ENCODE results near the gene MPL.
"Not testable (repeated sequence)": the region's sequence is repeated elsewhere in the genome, so short reads cannot be mapped to it uniquely, and the experiment has no call there.

MPL gene

DNA sequence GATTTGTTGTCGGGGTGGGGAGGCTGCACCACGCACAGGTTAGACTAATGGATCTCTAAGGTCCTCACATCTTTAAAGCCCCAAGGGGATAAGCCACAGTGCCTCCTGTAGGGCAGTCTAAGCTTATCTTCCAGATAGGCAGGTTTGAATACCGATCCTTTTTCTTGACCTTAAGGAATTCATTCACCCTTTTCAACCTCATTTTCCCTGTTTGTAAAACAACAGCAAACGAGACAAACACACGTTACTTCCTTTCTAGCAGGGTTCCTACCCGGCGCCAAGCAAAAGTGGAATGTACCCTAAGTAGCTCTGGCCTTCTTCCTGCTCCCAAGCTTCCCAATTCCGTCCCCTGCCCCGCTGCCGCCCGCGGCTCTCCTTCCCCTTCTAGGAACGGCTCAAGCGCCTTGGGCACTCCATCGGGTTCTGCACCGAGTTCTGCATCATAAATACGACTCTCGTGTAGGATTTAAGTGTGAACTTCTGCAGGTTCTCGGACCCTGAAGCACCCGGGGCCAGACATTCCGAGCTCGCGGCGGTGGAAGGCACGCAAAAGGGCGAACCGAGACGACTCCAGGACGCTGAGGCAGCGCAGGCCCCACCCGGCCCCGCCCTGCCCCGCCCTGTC lies 20.6 kb downstream of the MPL start:
- DNase-seq, result peak; percentile 64

DNA sequence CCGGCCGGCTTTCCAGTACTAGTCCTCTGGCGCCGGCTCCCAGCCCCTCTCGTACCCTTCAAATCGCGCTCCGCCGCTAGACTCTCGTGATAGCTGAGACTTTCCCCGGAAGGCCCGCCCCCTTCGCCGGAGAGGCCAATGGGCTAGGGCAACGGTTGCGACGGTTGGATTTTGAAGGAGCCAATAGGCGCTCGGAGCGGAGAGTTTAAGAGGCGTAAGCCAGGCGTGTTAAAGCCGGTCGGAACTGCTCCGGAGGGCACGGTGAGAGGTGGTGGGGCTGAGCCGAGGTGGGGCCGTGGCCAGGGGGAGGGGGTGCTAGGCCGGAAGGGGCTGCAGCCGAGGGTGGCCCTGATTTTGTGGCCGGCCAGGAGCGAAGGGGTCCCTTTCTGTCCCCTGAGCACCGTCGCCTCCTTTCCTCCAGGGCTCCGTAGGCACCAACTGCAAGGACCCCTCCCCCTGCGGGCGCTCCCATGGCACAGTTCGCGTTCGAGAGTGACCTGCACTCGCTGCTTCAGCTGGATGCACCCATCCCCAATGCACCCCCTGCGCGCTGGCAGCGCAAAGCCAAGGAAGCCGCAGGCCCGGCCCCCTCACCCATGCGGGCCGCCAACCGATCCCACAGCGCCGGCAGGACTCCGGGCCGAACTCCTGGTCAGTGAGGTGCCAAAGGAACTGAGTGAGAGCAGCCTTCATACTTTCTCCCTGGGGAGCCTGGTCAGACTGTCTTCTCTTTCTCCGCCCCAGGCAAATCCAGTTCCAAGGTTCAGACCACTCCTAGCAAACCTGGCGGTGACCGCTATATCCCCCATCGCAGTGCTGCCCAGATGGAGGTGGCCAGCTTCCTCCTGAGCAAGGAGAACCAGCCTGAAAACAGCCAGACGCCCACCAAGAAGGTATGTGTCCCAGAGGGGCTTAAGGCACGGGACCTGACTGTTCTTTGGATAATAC lies 21.4 kb downstream of the MPL start, which contains the start of gene CDC20:
CDC20 (plus strand) TSS at position 236 of the 948 bp plus-strand sequence; CDS start at position 471, 235 bp downstream.
- peak; percentile 93 for DNase-seq

DNA sequence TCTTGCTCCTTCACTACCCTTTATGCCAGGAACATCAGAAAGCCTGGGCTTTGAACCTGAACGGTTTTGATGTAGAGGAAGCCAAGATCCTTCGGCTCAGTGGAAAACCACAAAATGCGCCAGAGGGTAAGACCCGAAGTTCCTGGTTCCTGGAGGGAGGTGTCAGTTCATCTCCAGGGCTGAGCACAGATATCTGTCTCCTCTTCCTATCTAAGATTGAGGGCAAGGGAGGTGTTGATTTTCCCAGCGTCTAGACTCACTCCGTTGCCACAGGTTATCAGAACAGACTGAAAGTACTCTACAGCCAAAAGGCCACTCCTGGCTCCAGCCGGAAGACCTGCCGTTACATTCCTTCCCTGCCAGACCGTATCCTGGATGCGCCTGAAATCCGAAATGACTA lies 22.1 kb downstream of the MPL start:
- DNase-seq, result no peak

DNA sequence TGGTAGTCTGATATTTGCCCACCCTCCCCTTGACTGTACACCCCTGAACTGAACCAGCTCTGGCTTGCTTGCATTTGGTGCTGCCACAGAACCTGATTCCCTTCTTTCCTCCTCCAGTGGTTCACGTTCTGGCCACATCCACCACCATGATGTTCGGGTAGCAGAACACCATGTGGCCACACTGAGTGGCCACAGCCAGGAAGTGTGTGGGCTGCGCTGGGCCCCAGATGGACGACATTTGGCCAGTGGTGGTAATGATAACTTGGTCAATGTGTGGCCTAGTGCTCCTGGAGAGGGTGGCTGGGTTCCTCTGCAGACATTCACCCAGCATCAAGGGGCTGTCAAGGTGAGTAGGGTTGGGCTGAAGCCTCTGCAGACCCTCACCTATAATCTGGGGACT lies 23.0 kb downstream of the MPL start:
- DNase-seq, result no peak

DNA sequence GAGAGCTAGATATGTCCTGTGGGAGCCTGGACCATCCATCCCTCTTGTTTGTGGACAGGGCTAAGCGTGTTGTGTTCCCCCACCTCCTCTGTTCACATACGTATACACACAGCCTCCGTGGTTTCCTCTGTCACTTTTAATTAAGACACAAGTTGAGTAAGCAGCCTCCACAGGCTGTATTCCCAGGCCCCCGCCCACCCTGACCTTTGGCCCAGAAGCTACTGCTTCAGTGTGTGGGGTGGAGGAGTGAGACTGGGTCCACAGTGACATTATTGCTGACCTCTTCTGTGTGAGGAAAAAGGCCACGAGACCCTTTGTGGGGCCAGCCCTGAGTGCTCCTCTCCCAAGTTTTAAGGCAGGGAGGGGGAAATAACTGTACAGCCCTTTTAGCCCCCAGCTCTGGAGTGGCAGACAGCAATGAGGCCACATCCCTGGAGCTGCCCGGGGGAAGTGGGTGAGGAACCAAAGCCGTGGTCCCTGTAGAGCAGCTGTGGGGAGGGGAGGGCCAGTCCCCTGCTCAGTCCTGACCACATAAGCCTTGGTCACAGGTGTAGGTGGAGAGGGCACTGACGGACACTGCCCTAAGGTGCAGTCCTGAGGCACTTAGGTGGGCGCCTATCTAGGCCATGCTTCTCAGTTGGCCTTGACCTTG lies 25.8 kb downstream of the MPL start:
- DNase-seq, result no peak

DNA sequence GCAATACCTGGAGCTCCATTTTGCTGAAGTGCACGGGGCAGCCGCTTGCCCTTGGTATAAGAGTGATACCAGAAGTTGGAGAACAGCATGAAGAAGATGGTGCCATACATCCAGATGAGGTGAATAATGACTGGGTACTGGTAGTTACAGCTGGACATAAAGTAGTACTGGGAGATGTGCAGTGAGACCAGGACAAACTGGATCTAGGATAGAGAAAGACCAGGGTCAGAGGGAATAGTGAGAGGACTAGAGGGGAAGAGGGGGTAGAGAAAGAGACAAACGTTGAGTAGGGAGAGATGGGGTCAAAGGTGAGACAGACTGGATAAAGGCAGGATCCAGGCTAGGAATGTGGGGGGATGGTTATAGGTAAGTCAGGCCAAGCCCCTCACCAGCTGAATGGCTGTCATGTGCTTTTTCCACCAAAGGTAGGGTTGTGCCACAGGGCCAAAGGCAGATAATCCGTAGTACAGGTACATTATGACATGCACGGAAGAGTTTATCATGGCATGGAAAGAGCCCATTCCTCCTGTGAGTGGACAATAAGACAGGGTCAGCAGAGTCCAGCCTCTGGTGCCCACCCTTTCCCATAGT lies 26.4 kb downstream of the MPL start:
- no peak for DNase-seq

DNA sequence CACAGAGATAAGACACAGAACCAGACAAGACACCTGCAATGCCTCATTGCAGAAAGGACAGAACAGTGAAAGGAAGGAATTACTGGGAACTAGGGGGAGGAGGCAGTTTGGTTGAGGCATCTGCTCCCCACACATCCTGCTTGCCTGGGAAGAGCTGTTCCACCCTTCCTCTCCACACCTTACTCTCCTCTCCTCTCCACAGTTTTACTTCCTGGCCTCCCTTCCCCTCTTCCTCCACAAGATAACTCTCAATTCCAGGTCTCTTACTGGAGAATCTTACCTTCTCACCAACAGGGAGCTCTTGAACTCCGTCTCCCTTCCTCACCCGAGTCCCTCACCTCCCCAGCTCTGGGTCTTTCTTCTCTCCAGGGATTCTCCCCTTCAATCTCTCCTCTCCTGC lies 28.1 kb downstream of the MPL start:
- no peak for DNase-seq

DNA sequence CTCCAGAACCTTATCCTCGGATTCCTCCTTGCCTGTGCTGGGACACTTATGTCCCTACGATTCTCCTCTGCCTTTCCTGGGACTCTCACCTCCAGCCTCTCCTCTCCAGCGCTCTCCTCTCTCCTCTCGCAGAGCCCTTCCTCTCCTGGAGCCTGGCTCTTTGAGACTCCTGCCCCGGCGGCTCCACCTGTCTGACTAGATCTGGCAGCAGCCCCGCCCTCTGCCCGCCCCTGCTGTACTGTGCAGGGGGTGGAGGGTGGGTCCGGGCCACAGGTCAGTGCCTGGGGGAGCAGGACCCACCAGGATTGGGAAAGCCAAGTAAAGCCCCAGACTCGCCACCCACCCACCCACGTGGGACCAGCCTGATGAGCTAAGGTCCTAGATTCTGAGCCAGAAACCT lies 28.6 kb downstream of the MPL start:
- no peak for DNase-seq

DNA sequence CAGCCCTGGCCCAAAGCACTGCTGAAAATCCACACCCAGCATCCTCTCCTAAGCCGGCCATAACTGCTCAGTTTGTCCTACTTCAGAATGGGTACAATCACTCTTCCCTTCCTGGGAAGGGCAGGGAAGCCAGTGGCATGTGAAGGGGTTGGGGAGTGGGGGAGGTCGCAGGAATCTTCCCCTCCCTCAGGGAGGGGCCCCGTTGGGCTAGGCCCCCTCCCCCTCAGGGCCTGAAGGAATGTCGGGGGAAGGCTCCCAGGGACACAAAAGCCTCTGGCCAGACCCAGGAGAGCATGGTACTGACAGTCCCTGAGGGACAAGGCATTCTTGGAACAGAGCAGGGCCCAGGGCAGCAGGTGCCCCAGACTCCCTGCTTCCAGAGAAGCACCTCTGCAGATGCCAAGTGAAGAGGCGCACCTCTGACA lies 29.0 kb downstream of the MPL start:
- no peak for DNase-seq

DNA sequence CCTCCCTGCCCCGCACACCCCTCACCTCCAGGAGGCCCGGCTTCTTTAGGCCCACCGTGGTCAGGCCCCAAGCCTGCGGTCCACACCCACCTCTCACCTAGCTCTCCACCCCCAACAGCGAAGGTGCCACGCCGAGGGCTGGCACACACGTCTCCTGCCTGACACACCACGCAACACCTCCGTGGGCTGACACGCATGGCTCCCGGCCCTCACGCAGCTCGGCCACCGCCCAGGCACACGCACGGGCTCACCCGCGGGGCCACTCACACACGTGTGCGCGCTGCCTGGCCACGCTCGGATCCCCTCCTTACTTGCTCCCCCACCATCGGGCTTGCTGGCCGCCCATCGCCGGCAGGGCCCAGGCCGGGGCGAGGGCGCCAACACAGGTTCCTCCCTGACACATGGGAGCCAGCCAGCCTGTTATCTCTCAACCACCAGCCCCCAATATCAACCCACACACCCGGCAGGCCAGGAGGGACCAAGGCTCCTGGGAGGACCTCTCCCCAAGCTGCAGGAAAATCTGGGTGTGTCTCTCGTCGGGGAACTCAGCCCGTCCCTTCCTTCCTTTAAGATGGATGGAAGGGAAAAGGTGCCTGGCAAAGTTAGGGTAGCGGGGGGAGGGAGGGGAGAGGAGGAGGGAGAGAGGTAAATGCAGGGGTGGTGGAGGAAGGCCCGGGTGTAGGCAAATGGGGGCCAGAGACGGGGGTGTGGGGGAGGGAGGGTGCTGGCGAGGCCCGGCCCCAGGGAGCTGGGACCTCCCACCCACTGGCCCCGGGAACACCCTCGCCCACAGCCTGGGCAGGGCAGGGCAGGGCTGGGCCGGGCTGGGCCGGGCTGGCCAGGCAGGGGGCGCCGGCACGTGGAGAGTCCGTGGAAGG lies 29.6 kb downstream of the MPL start:
- peak; percentile 48 for DNase-seq

DNA sequence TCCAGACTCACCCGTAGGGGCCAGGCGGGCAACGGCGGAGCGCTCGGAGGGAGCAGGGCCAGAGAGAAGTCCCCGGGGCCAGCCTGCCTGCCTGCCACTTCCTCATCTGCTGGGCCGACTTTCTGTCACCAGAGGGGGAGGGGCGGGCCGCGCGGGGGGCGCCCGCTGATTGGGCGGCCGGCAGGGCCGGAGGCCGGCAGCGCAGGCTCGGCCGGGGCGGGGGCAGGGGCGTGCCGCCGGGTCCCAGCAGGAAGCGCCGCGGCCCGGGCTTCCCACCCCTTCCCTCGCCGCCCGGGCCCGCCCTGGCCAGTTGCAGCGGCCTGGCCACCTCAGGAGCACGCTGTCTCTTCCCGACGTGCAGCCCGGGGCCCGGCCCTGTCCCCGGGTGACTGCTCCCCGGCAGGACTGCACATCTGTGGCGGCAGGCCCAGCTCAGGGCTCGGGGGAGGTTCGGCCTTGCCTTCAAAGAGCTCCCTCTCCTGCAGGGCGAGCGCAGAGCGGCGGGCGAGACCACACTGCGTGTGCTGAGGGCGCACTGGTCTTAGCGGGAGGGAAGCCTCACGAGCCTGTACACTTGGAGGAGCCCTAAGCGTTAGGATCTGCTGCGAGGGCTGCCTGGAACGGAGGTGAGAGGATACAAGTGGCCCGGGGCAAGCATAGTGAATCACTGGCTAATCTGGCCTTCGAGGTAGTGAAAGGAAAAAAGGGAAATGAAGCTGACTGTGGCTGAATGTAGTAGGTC lies 30.5 kb downstream of the MPL start, which contains the start of gene ELOVL1:
ELOVL1 (minus strand) TSS at position 108 of the 742 bp plus-strand sequence. CDS start 2,402 bp downstream, outside the sequence.
- DNase-seq, result peak; percentile 91

DNA sequence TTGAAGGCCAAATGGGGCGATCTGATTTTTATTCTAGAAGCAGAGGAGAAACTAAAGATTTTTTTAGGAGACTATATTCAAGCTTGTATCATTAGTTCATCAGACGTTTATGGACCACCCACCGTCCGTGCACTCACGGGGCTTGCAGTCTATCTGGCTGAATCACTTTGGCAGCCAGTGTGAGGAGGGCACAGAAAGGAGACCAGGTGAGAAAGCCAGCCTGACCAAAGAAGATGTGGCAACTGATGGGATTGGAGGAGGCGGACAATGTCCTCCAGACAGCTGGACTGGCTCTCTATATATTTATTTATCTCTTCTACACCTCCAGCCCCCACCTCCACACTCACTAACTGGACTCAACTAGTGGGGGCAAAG lies 31.0 kb downstream of the MPL start:
- no peak for DNase-seq

DNA sequence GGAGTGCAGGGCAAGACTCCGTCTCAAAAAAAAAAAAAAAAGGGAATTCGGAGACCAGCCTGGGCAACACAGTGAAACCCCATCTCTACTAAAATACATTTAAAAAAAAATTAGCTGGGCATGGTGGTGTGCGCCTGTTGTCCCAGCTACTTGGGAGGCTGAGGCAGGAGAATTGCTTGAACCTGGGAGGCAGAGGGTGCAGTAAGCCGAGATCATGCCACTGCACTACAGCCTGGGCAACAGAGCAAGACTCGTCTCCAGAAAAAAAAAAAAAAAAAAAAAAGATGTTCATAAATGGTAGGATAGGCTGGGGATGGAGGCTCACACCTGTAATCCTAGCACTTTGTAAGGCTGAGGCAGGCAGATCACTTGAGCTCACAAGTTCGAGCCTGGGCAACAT lies 32.2 kb downstream of the MPL start:
- not testable (repeated sequence) for DNase-seq

DNA sequence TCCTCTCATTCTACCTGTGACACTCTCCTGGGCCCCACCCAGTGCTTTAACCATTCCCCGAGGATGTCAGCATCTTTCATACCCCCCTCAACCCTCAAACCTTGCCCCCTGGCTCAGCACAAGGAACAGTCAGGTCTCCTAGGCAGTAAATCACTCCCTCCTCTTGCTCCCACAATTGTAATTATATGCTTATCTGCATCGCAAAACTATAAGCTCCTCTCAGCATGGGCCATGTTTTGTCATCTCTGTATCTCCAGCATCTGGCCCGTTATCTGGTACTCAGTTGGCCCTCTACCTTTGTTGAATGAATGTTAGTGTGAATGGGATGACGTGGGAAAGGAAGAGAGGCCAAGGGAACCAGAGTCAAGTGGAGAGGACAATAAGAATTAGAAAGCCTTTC lies 32.9 kb downstream of the MPL start:
- no peak for DNase-seq

DNA sequence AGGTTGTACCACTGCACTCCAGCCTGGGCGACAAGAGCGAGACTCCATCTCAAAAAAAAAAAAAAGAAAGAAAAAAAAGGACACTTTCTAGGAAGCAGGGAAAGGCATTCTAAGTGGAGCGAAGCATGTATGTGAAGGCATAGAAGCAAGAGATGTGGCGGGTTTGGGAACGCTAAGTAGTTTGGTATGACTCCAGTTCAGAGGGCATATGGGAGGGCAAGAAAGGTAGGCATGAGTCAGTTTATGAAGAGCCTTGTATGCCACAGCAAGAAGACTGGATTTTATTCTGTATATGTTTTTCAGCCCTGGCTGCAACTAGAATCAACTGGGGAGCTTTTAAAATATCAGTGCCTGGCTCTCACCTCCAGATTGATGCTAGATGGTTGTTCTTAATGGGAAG lies 34.6 kb downstream of the MPL start:
- no peak for DNase-seq

DNA sequence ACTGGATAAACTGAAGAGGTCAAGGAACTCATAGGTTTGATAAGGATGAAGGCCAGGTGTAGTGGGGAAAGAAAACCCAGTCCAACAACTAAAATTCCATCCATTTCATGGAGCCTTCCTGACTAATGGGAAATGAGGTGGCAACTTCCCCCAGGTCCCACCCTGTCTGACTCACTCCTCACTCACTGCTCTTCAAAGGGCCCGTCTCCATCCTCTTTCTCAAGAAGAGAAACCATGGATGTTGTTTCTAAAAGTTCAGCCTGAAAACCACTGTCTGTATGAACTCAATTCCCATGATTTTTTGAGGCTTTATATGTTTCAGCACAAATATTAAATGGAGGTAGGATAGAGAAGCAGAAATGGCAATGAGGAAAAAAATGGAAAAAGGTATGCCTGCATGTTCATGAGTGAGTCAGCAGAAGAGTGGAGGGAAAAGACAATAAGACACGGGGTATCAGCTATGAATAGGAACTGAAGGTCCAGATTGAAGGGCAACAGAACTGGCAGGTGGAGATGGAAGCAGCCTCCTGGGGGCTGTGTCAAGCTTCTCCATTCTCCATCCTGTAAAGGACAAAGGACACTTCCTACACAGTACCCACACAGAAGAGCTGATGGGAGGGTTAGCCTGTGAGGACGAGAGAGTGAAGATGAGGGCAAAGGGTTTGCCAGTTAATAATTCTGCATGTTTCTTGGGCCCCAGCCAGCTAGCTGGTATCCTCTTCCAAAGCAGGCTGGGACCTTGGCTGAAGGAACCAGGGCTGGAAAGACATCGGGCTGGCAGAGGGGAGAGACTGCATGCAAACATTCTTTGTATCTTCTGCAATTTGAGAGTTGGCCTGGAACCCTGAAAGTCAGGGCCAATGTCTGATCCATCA lies 35.7 kb downstream of the MPL start:
- no peak for DNase-seq

DNA sequence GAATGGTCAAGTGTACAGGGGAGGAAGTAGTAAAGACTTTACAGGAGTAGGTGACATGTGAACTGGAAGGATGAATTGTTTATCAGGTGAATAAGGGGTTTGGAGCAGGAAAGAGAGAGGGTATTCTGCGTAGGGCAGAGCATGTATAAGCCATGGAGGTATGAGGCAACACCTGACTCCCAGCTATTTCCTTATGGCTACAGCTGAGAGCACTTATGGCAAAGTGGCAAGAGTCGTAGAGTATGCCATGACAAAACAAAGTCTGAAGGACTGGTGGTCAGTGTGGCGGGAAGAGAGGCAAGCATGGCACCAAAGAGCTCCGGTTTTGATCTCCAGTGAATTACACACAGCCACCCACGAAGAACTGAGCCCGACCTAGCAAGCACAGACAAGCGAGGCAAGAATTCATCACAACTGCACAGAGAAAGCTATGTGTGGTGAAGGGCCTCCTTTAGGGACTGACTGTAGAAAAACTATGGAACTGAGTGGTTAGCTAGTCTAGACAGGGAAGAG lies 39.2 kb downstream of the MPL start:
- no peak for DNase-seq

DNA sequence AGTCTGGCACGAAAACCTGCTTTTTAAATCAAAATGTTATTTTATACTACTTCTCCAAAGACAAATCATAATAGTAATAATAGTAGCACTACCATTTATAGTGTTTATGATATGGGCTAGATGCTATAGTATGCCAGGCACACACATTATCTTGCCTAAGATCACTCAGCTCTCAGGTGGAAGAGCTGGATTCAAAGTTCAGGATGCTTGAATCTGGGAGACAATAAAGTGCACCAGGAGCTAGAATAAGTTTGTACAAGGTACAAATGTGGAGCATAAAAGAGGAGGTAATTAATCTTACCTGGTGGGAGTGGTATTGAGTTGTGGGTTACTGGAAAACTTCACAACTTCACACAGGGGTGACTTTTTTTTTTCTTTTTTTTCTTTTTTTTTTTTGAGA lies 40.2 kb downstream of the MPL start:
- DNase-seq, result no peak

DNA sequence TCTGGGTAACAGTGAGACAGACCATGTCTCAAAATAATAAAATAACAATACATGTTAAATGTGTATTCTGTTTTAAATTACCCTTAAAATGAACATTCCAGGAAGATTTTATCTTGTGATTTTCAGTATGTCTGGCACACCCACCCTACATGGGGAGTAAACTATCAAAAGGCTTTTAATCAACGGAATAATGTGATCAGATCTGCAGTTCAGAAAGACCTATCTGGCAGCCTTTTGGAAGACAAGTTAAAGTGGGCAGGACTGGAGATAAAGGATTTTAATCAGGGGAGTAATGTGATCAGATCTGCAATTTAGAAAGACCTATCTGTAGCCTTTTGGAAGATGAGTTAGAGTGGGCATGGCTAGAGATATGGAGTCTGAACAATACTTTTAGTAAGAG lies 41.9 kb downstream of the MPL start:
- no peak for DNase-seq

DNA sequence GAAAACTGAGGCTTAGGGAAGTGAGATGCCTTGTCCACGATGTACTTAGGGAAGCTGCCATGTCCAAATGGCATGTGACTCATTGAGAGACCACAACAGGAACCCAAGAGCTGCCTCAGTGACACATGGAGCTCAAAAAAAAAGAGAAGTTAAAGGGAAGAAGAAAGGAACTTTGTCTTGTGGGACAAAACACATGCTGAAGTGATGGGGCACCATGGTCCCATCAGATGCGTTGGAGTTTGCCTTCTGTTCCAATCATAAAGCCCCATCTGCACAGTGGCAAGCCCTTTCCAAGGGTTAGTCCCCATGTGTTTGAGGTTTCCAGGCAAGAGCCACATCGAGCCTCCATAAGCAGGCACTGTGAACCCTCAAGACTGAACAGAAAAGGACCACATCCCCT lies 44.0 kb downstream of the MPL start:
- no peak for DNase-seq
